Trophoblast cell (in vitro differentiated cells and primary cell): ENCODE data around the gene DHX29.

Source experiments
- DNase-seq, 2 donors: peaks; one replicate each; pipeline ENCODE4 v3.0.0-alpha.2; 2016
- H2AFZ ChIP-seq: 2 replicates; pipeline ENCODE4 v1.6.1; 2013; ENCODE audit warnings: low read length, moderate library complexity, mild to moderate bottlenecking; ENCODE audit not compliant: insufficient read depth, poor library complexity
- H2AK5ac ChIP-seq: 2 replicates; pipeline ENCODE4 v1.6.1; 2013; ENCODE audit warnings: mild to moderate bottlenecking, low read length
- H2BK120ac ChIP-seq: 2 replicates; pipeline ENCODE4 v1.6.1; 2013; ENCODE audit warnings: low read length, mild to moderate bottlenecking, moderate library complexity; ENCODE audit not compliant: insufficient read depth, poor library complexity
- H2BK12ac ChIP-seq: 2 replicates; pipeline ENCODE4 v1.6.1; 2013; ENCODE audit warnings: mild to moderate bottlenecking, low read length, moderate library complexity
- H2BK5ac ChIP-seq: 2 replicates; pipeline ENCODE4 v1.6.1; 2013; ENCODE audit warnings: low read length, low read depth, moderate library complexity, mild to moderate bottlenecking; ENCODE audit not compliant: poor library complexity
- H3K14ac ChIP-seq: 2 replicates; pipeline ENCODE4 v1.6.1; 2013; ENCODE audit warnings: mild to moderate bottlenecking, low read length
- H3K18ac ChIP-seq: 2 replicates; pipeline ENCODE4 v1.6.1; 2013; ENCODE audit warnings: mild to moderate bottlenecking, low read length
- H3K23ac ChIP-seq: 2 replicates; pipeline ENCODE4 v1.6.1; 2013; ENCODE audit warnings: low read length
- H3K27ac ChIP-seq: 2 replicates; pipeline ENCODE4 v1.5.1; 2013; ENCODE audit warnings: low read depth, mild to moderate bottlenecking, inconsistent platforms, low read length, moderate library complexity
- H3K27me3 ChIP-seq: 2 replicates; pipeline ENCODE4 v1.6.1; 2013; ENCODE audit warnings: inconsistent platforms, mild to moderate bottlenecking, low read length, moderate library complexity; ENCODE audit not compliant: insufficient read depth
- H3K36me3 ChIP-seq, 2 experiments: 1 replicate in 1 of 2; 2 replicates in 1 of 2; pipeline ENCODE4 v1.6.1; 2013; ENCODE audit warnings: low read length in 2 of 2, mild to moderate bottlenecking in 2 of 2, moderate library complexity in 1 of 2; ENCODE audit not compliant: insufficient read depth in 2 of 2, control insufficient read depth in 1 of 2
- H3K4ac ChIP-seq: 2 replicates; pipeline ENCODE4 v1.6.1; 2013; ENCODE audit warnings: low read depth, mild to moderate bottlenecking, low read length, moderate library complexity
- H3K4me1 ChIP-seq, 2 experiments: 1 replicate in 1 of 2; 2 replicates in 1 of 2; pipeline ENCODE4 v1.6.1; 2013; ENCODE audit warnings: low read length in 2 of 2, mild to moderate bottlenecking in 2 of 2, moderate library complexity in 1 of 2; ENCODE audit not compliant: insufficient read depth in 2 of 2, control insufficient read depth in 1 of 2
- H3K4me2 ChIP-seq: 2 replicates; pipeline ENCODE4 v1.6.1; 2013; ENCODE audit warnings: inconsistent platforms, mild to moderate bottlenecking, low read length, moderate library complexity
- H3K4me3 ChIP-seq: 2 replicates; pipeline ENCODE4 v1.5.1; 2013; ENCODE audit warnings: mild to moderate bottlenecking, low read depth, low read length, inconsistent platforms
- H3K79me1 ChIP-seq: one replicate; pipeline ENCODE4 v1.6.1; 2013; ENCODE audit warnings: low read length
- H3K79me2 ChIP-seq: 2 replicates; pipeline ENCODE4 v1.6.1; 2013; ENCODE audit warnings: low read length, mild to moderate bottlenecking; ENCODE audit not compliant: control insufficient read depth, insufficient read depth, poor library complexity
- H3K9ac ChIP-seq: 2 replicates; pipeline ENCODE4 v1.6.1; 2013; ENCODE audit warnings: mild to moderate bottlenecking, low read length
- H3K9me3 ChIP-seq: 2 replicates; pipeline ENCODE4 v1.6.1; 2013; ENCODE audit warnings: low read depth, mild to moderate bottlenecking, control low read depth, inconsistent platforms, low read length; ENCODE audit not compliant: insufficient read depth
- H4K12ac ChIP-seq: 2 replicates; pipeline ENCODE4 v1.6.1; 2013; ENCODE audit warnings: low read depth, mild to moderate bottlenecking, low read length, moderate library complexity
- H4K8ac ChIP-seq: 2 replicates; pipeline ENCODE4 v1.6.1; 2013; ENCODE audit warnings: low read depth, mild to moderate bottlenecking, low read length, moderate library complexity
- H4K91ac ChIP-seq: one replicate; pipeline ENCODE4 v1.6.1; 2013; ENCODE audit warnings: low read depth, mild to moderate bottlenecking, low read length, moderate library complexity
- WGBS: extraction: QIAGEN DNeasy Blood & Tissue Kit; methylation state at CpG from one replicate; pipeline ENCODE4 v1.1.7; 2013; ENCODE audit warnings: missing lambda C conversion rate; ENCODE audit not compliant: insufficient read length, insufficient coverage; ENCODE audit errors: extremely low coverage; 5-methylcytosine and 5-hydroxymethylcytosine counted together

DHX29 gene

GRCh38 chr5:55258339-55258738 is 49.2 kb downstream of the DHX29 start:
- Histone ChIP-seq H3K79me1 (no peaks in the 10 kb centered on the region), H3K9me3 (no peaks in the 10 kb centered on the region), H3K4me3 (no peak overlapping the region), H3K79me2 (no peaks in the 10 kb centered on the region), H3K4me1 (no peaks in the 10 kb centered on the region), H4K8ac (no peak overlapping the region), H3K4ac (no peak overlapping the region), H2AFZ (no peak overlapping the region), H3K27me3 (no peaks in the 10 kb centered on the region), H4K91ac (no peak overlapping the region), H3K14ac (no peak overlapping the region), H2BK5ac (no peak overlapping the region), H3K23ac (no peak overlapping the region), H3K18ac (no peak overlapping the region), H4K12ac (no peak overlapping the region), H3K4me2 (no peak overlapping the region), H3K36me3 (peaks cover 9 to 12% of the 10 kb centered on the region in 2 experiments), H2AK5ac (no peak overlapping the region), H3K27ac (no peak overlapping the region), H3K9ac (no peak overlapping the region), H2BK120ac (no peak overlapping the region), H2BK12ac (no peak overlapping the region)
- no CpG with 5 or more reads among the region's 3 CpGs for WGBS
- no peak for DNase-seq

- H4K12ac ChIP-seq: no peak overlapping the region
- no peak overlapping the region for H3K18ac ChIP-seq
- no peak for DNase-seq
- H3K4ac ChIP-seq: no peak overlapping the region
- H3K27ac ChIP-seq: no peak overlapping the region
- H4K91ac ChIP-seq: no peak overlapping the region
- H2AK5ac ChIP-seq: no peak overlapping the region
- H3K27me3 ChIP-seq: no peaks in the 10 kb centered on the region
- no peak overlapping the region for H3K14ac ChIP-seq
- H3K36me3 ChIP-seq: peaks cover 9% of the 10 kb centered on the region in 2 experiments
- H2BK5ac ChIP-seq: no peak overlapping the region
- H3K79me1 ChIP-seq: no peaks in the 10 kb centered on the region
- H3K4me3 ChIP-seq: no peak overlapping the region
- H3K79me2 ChIP-seq: no peaks in the 10 kb centered on the region
- no peaks in the 10 kb centered on the region for H3K4me1 ChIP-seq
- H3K4me2 ChIP-seq: no peak overlapping the region
- H4K8ac ChIP-seq: no peak overlapping the region
- H3K9me3 ChIP-seq: no peaks in the 10 kb centered on the region
- H3K9ac ChIP-seq: no peak overlapping the region
- WGBS: no CpG with 5 or more reads among the region's 4 CpGs
- H2BK120ac ChIP-seq: no peak overlapping the region
- H2BK12ac ChIP-seq: no peak overlapping the region
- no peak overlapping the region for H2AFZ ChIP-seq
- no peak overlapping the region for H3K23ac ChIP-seq
Observed at GRCh38 chr5:55254802-55255201, 52.7 kb downstream of the DHX29 start.

- no CpG with 5 or more reads among the region's 1 CpG for WGBS
- peaks cover 1% of the 10 kb centered on the region for H3K9me3 ChIP-seq
- H4K91ac ChIP-seq: no peak overlapping the region
- no peaks in the 10 kb centered on the region for H3K79me1 ChIP-seq
- H3K4me3 ChIP-seq: no peak overlapping the region
- H2AK5ac ChIP-seq: no peak overlapping the region
- H2BK5ac ChIP-seq: no peak overlapping the region
- no peak overlapping the region for H2BK12ac ChIP-seq
- no peak overlapping the region for H3K9ac ChIP-seq
- H3K4me2 ChIP-seq: no peak overlapping the region
- H4K8ac ChIP-seq: no peak overlapping the region
- no peak overlapping the region for H3K14ac ChIP-seq
- H3K36me3 ChIP-seq: no peaks in the 10 kb centered on the region
- no peak overlapping the region for H3K27ac ChIP-seq
- H3K18ac ChIP-seq: no peak overlapping the region
- no peaks in the 10 kb centered on the region for H3K27me3 ChIP-seq
- no peak overlapping the region for H4K12ac ChIP-seq
- no peak for DNase-seq
- no peak overlapping the region for H2BK120ac ChIP-seq
- H3K4me1 ChIP-seq: no peaks in the 10 kb centered on the region
- no peak overlapping the region for H3K4ac ChIP-seq
- H3K79me2 ChIP-seq: no peaks in the 10 kb centered on the region
- H3K23ac ChIP-seq: no peak overlapping the region
- H2AFZ ChIP-seq: no peak overlapping the region
Observed at GRCh38 chr5:55250064-55250463, 57.4 kb downstream of the DHX29 start.

- no peak overlapping the region for H3K27ac ChIP-seq
- DNase-seq: no peak
- H4K12ac ChIP-seq: no peak overlapping the region
- H2BK120ac ChIP-seq: no peak overlapping the region
- H3K4me1 ChIP-seq: no peaks in the 10 kb centered on the region
- no peaks in the 10 kb centered on the region for H3K79me1 ChIP-seq
- H3K14ac ChIP-seq: no peak overlapping the region
- no peaks in the 10 kb centered on the region for H3K36me3 ChIP-seq
- no peak overlapping the region for H2BK5ac ChIP-seq
- H3K79me2 ChIP-seq: no peaks in the 10 kb centered on the region
- no peak overlapping the region for H2BK12ac ChIP-seq
- no peaks in the 10 kb centered on the region for H3K27me3 ChIP-seq
- no peak overlapping the region for H3K4ac ChIP-seq
- no peak overlapping the region for H3K4me2 ChIP-seq
- H3K9ac ChIP-seq: peak overlapping the region; percentile 22
- no peak overlapping the region for H4K91ac ChIP-seq
- WGBS: no CpG with 5 or more reads among the region's 4 CpGs
- H4K8ac ChIP-seq: no peak overlapping the region
- H3K18ac ChIP-seq: no peak overlapping the region
- H2AFZ ChIP-seq: no peak overlapping the region
- H3K4me3 ChIP-seq: no peak overlapping the region
- H3K23ac ChIP-seq: no peak overlapping the region
- no peak overlapping the region for H2AK5ac ChIP-seq
- peaks cover 3% of the 10 kb centered on the region for H3K9me3 ChIP-seq
Observed at GRCh38 chr5:55241746-55242145, 65.7 kb downstream of the DHX29 start.
